ENCODE results near the gene CYP2R1. TPM values are rescaled to one million over a fixed set of nuclear protein-coding genes. Genes with fewer than 3 reads are reported as not detected.

The CYP2R1 gene
- total and polyA plus RNA-seq, 2 donors from 2014 or later: 11.6 to 18.5 TPM

GRCh38 chr11:14902650-14903350, 10.8 kb upstream of the CYP2R1 start:
- DNase-seq: no peak
- no peak overlapping the region for H3K27ac ChIP-seq (ENCODE audit: low read depth in 2 of 2, low read length in 2 of 2)
- H3K9ac ChIP-seq (ENCODE audit: low read length in 3 of 3): no peak overlapping the region
- no peaks in the 10 kb centered on the region for H3K9me3 ChIP-seq (ENCODE audit: control insufficient read depth in 2 of 3, insufficient read depth in 1 of 3, low read length in 3 of 3)
- no peak overlapping the region for H3K4me3 ChIP-seq (ENCODE audit: low read length in 3 of 3)
- H3K4me1 ChIP-seq (ENCODE audit: control insufficient read depth in 2 of 3, insufficient read depth in 2 of 3, low read depth in 1 of 3, low read length in 3 of 3): peaks cover 0 to 4% (median 0%) of the 10 kb centered on the region in 3 donors
- no peak for FAIRE-seq
- no peaks in the 10 kb centered on the region for H3K36me3 ChIP-seq (ENCODE audit: control insufficient read depth in 2 of 3, insufficient read depth in 3 of 3, low read length in 3 of 3)
- intact Hi-C loops (cut with DNase I): loop anchor here (10.0 kb wide), 1 partner anchor 172 kb away; the partner anchor contains the start of gene CALCB
- TF ChIP-seq CTCF (IDR thresholded peaks at IDR 0.05; ENCODE audit: borderline replicate concordance, extremely low read depth, insufficient read depth): no peak
- no peaks in the 10 kb centered on the region for H3K27me3 ChIP-seq (ENCODE audit: control insufficient read depth, insufficient read depth, low read length)

GRCh38 chr11:14898906-14899305, 6.9 kb upstream of the CYP2R1 start:
- FAIRE-seq (no peak), DNase-seq (peak in 1 of 5 donors; percentile 11)
- TF ChIP-seq CTCF (IDR thresholded peaks at IDR 0.05; ENCODE audit: borderline replicate concordance, extremely low read depth, insufficient read depth): no peak
- no peak overlapping the region for H3K27ac ChIP-seq (ENCODE audit: low read depth in 2 of 2, low read length in 2 of 2)
- H3K9ac ChIP-seq (ENCODE audit: low read length in 3 of 3): no peak overlapping the region
- no peaks in the 10 kb centered on the region for H3K9me3 ChIP-seq (ENCODE audit: control insufficient read depth in 2 of 3, insufficient read depth in 1 of 3, low read length in 3 of 3)
- H3K27me3 ChIP-seq (ENCODE audit: control insufficient read depth, insufficient read depth, low read length): no peaks in the 10 kb centered on the region
- H3K4me1 ChIP-seq (ENCODE audit: control insufficient read depth in 2 of 3, insufficient read depth in 2 of 3, low read depth in 1 of 3, low read length in 3 of 3): no peaks in the 10 kb centered on the region
- intact Hi-C loops (cut with DNase I): no loop called here
- no peaks in the 10 kb centered on the region for H3K36me3 ChIP-seq (ENCODE audit: control insufficient read depth in 2 of 3, insufficient read depth in 3 of 3, low read length in 3 of 3)
- no peak overlapping the region for H3K4me3 ChIP-seq (ENCODE audit: low read length in 3 of 3)

GRCh38 chr11:14898355-14898754, 6.3 kb upstream of the CYP2R1 start:
- no peak for FAIRE-seq

More at GRCh38 chr11:14898355-14898754, 6.3 kb upstream of the CYP2R1 start:
- Histone ChIP-seq H3K9me3 (ENCODE audit: control insufficient read depth in 2 of 3, insufficient read depth in 1 of 3, low read length in 3 of 3) (no peaks in the 10 kb centered on the region), H3K4me1 (ENCODE audit: control insufficient read depth in 2 of 3, insufficient read depth in 2 of 3, low read depth in 1 of 3, low read length in 3 of 3) (no peaks in the 10 kb centered on the region), H3K27ac (ENCODE audit: low read depth in 2 of 2, low read length in 2 of 2) (no peak overlapping the region), H3K27me3 (ENCODE audit: control insufficient read depth, insufficient read depth, low read length) (no peaks in the 10 kb centered on the region), H3K36me3 (ENCODE audit: control insufficient read depth in 2 of 3, insufficient read depth in 3 of 3, low read length in 3 of 3) (no peaks in the 10 kb centered on the region), H3K9ac (ENCODE audit: low read length in 3 of 3) (no peak overlapping the region), H3K4me3 (ENCODE audit: low read length in 3 of 3) (no peak overlapping the region)
- no peak for DNase-seq
- TF ChIP-seq CTCF (IDR thresholded peaks at IDR 0.05; ENCODE audit: borderline replicate concordance, extremely low read depth, insufficient read depth): no peak
- intact Hi-C loops (cut with DNase I): no loop called here
